HepG2 (cell line): ENCODE results near the gene LAPTM4A. TPM values are rescaled to one million over a fixed set of nuclear protein-coding genes. Genes with fewer than 3 reads are reported as not detected.

ENCODE experiments used
- GTF2F1 ChIP-seq: fragments of 150-350 bp; IDR thresholded peaks from 2 replicates; pipeline ENCODE4 v1.6.1; 2014; ENCODE audit warnings: low read length
- KAT8 ChIP-seq: IDR thresholded peaks from 2 replicates; pipeline ENCODE4 v1.6.1; 2016; ENCODE audit warnings: missing genetic modification reagents, missing compliant biosample characterization
- NCOA5 ChIP-seq: sonication (generic); formaldehyde crosslinking; IDR thresholded peaks from 2 replicates; pipeline ENCODE4 v1.4.0; 2020; ENCODE audit warnings: missing genetic modification reagents
- NFE2L1 ChIP-seq: sonication (generic); formaldehyde crosslinking; IDR thresholded peaks from 2 replicates; pipeline ENCODE4 v1.4.0; 2020; ENCODE audit warnings: missing genetic modification reagents, mild to moderate bottlenecking, borderline replicate concordance
- NPAS2 ChIP-seq: sonication (generic); formaldehyde crosslinking; IDR thresholded peaks from 2 replicates; pipeline ENCODE4 v1.8.0; 2022; ENCODE audit warnings: mild to moderate bottlenecking, missing genetic modification reagents, borderline replicate concordance
- RXRA ChIP-seq: sonication (generic); formaldehyde crosslinking; IDR thresholded peaks from 2 replicates; pipeline ENCODE4 v1.5.1; 2020; ENCODE audit warnings: missing genetic modification reagents
- SNAPC2 ChIP-seq: sonication (generic); formaldehyde crosslinking; IDR thresholded peaks from 2 replicates; pipeline ENCODE4 v1.8.1; 2022; ENCODE audit warnings: mild to moderate bottlenecking, missing genetic modification reagents
- ZBTB42 ChIP-seq: sonication (generic); formaldehyde crosslinking; IDR thresholded peaks from 2 replicates; pipeline ENCODE4 v1.5.0; 2020; ENCODE audit warnings: mild to moderate bottlenecking, missing genetic modification reagents
- ZBTB7A ChIP-seq: sonication (generic); formaldehyde crosslinking; IDR thresholded peaks from 2 replicates; pipeline ENCODE4 v1.8.0; 2022; ENCODE audit warnings: mild to moderate bottlenecking, missing genetic modification reagents
- ZBTB7B ChIP-seq: sonication (generic); formaldehyde crosslinking; IDR thresholded peaks from 2 replicates; pipeline ENCODE4 v1.4.0; 2020; ENCODE audit warnings: missing genetic modification reagents
- ZNF224 ChIP-seq: sonication (generic); formaldehyde crosslinking; IDR thresholded peaks from 2 replicates; pipeline ENCODE4 v1.5.0; 2020; ENCODE audit warnings: mild to moderate bottlenecking, missing genetic modification reagents
- ZNF329 ChIP-seq: sonication (generic); formaldehyde crosslinking; IDR thresholded peaks from 2 replicates; pipeline ENCODE4 v1.9.0; 2021; ENCODE audit warnings: low read depth, mild to moderate bottlenecking, missing genetic modification reagents
- ZNF615 ChIP-seq: sonication (generic); formaldehyde crosslinking; IDR thresholded peaks from 2 replicates; pipeline ENCODE4 v1.5.0; 2020; ENCODE audit warnings: mild to moderate bottlenecking, missing genetic modification reagents, borderline replicate concordance
- ZSCAN22 ChIP-seq: sonication (generic); formaldehyde crosslinking; IDR thresholded peaks from 2 replicates; pipeline ENCODE4 v1.4.0; 2020; ENCODE audit warnings: mild to moderate bottlenecking, missing genetic modification reagents
- polyA plus RNA-seq, 8 experiments: library from polyadenylated mRNA; depleted of rRNA in 3 of 8; stranded (reverse) in 7 of 8; unstranded in 1 of 8; fragments of >200 nt; fragmentation: Illumina TruSeq in 4 of 8; extraction: Trizol in 4 of 8; gene quantifications; 2 replicates each; pipeline versions ENCODE4 v1.2.1 to v1.2.3, GENCODE V29; 2011 to 2016; ENCODE audit warnings: low read depth in 4 of 8, missing spikeins in 1 of 8, mixed read lengths in 1 of 8; ENCODE audit not compliant: insufficient read depth in 1 of 8
- total RNA-seq, 5 experiments: library from RNA; depleted of rRNA; stranded (reverse); fragments of >200 nt; fragmentation: Illumina TruSeq; extraction: Trizol; gene quantifications; 2 replicates each; pipeline ENCODE4 v1.2.3, GENCODE V29; 2016; ENCODE audit warnings: low read depth in 1 of 5
- TF ChIP-seq, protein P1 (sequence below): sonication (generic); formaldehyde crosslinking; IDR thresholded peaks from 2 replicates; pipeline ENCODE4 v1.4.0; 2020; ENCODE audit warnings: missing genetic modification reagents
- TF ChIP-seq, protein P2 (sequence below): sonication (generic); formaldehyde crosslinking; IDR thresholded peaks from 2 replicates; pipeline ENCODE4 v1.4.0; 2020; ENCODE audit warnings: missing genetic modification reagents
- TF ChIP-seq, protein P3 (sequence below): sonication (generic); formaldehyde crosslinking; IDR thresholded peaks from 2 replicates; pipeline ENCODE4 v1.5.0; 2020; ENCODE audit warnings: mild to moderate bottlenecking, missing genetic modification reagents, borderline replicate concordance

Gene LAPTM4A
- total and polyA plus RNA-seq, 2 of the 13 experiments (the other 11 are each of a cell fraction or from before 2014, with no cell fraction given) = 116 to 558 TPM

DNA sequence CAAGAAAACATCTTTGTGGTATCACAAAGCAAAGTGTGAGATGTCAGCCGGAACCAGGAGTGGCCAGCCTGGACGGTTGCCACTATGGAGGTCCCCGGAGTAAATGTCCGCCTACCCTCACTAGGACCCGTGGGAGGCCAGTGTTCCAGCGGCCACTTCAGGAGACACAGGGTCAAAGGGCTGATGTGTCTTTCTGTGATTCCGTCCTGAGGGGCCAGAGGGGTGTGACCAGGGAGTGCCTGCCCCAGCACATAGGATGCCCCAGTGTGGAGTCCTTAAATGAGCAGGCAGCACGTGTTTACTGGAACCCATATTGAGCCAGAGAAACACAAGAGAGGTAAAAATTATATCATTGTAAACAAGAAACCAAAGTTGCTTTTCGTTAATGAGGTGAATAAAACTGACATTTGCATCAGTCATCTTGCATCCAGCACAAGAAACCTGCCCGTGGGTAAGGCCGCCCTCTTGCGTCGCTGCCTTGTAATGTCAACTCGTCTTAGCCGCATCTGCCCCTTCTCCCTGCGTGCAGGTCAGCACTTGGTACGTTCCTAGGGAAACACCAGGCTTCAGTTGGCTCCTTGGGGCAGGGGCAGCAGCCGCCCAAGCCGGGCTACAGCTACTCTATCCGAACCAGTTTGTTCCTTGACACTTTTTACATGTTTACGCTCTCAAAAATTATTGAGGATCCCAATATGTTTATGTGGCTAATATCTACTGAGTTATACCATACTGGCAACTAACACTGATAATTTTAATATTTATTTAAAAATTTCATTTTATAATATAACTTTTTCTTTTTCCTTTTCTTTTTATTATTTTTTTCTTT, 46.7 kb upstream of the LAPTM4A start (continued):
- TF ChIP-seq, protein P1, sequence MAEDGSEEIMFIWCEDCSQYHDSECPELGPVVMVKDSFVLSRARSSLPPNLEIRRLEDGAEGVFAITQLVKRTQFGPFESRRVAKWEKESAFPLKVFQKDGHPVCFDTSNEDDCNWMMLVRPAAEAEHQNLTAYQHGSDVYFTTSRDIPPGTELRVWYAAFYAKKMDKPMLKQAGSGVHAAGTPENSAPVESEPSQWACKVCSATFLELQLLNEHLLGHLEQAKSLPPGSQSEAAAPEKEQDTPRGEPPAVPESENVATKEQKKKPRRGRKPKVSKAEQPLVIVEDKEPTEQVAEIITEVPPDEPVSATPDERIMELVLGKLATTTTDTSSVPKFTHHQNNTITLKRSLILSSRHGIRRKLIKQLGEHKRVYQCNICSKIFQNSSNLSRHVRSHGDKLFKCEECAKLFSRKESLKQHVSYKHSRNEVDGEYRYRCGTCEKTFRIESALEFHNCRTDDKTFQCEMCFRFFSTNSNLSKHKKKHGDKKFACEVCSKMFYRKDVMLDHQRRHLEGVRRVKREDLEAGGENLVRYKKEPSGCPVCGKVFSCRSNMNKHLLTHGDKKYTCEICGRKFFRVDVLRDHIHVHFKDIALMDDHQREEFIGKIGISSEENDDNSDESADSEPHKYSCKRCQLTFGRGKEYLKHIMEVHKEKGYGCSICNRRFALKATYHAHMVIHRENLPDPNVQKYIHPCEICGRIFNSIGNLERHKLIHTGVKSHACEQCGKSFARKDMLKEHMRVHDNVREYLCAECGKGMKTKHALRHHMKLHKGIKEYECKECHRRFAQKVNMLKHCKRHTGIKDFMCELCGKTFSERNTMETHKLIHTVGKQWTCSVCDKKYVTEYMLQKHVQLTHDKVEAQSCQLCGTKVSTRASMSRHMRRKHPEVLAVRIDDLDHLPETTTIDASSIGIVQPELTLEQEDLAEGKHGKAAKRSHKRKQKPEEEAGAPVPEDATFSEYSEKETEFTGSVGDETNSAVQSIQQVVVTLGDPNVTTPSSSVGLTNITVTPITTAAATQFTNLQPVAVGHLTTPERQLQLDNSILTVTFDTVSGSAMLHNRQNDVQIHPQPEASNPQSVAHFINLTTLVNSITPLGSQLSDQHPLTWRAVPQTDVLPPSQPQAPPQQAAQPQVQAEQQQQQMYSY (CRISPR knock-in tag) = no peak
- no peak for TF ChIP-seq NCOA5 (CRISPR knock-in tag)
- TF ChIP-seq ZNF615 = 0 out of 2 replicates have a peak, but pooled peaks have one; percentile 21
- no peak for TF ChIP-seq GTF2F1
- peak; percentile 52 for TF ChIP-seq KAT8 (CRISPR knock-in tag)
- TF ChIP-seq ZNF329 = no peak; the same call in 1 of the 2 replicates
- TF ChIP-seq SNAPC2 (CRISPR knock-in tag) = 0 out of 2 replicates have a peak, but pooled peaks have one; percentile 29
- TF ChIP-seq, protein P2, sequence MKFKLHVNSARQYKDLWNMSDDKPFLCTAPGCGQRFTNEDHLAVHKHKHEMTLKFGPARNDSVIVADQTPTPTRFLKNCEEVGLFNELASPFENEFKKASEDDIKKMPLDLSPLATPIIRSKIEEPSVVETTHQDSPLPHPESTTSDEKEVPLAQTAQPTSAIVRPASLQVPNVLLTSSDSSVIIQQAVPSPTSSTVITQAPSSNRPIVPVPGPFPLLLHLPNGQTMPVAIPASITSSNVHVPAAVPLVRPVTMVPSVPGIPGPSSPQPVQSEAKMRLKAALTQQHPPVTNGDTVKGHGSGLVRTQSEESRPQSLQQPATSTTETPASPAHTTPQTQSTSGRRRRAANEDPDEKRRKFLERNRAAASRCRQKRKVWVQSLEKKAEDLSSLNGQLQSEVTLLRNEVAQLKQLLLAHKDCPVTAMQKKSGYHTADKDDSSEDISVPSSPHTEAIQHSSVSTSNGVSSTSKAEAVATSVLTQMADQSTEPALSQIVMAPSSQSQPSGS (CRISPR knock-in tag) = peak; percentile 52; the same call in 1 of the 2 replicates
- no peak for TF ChIP-seq ZBTB7A (CRISPR knock-in tag)
- TF ChIP-seq, protein P3, sequence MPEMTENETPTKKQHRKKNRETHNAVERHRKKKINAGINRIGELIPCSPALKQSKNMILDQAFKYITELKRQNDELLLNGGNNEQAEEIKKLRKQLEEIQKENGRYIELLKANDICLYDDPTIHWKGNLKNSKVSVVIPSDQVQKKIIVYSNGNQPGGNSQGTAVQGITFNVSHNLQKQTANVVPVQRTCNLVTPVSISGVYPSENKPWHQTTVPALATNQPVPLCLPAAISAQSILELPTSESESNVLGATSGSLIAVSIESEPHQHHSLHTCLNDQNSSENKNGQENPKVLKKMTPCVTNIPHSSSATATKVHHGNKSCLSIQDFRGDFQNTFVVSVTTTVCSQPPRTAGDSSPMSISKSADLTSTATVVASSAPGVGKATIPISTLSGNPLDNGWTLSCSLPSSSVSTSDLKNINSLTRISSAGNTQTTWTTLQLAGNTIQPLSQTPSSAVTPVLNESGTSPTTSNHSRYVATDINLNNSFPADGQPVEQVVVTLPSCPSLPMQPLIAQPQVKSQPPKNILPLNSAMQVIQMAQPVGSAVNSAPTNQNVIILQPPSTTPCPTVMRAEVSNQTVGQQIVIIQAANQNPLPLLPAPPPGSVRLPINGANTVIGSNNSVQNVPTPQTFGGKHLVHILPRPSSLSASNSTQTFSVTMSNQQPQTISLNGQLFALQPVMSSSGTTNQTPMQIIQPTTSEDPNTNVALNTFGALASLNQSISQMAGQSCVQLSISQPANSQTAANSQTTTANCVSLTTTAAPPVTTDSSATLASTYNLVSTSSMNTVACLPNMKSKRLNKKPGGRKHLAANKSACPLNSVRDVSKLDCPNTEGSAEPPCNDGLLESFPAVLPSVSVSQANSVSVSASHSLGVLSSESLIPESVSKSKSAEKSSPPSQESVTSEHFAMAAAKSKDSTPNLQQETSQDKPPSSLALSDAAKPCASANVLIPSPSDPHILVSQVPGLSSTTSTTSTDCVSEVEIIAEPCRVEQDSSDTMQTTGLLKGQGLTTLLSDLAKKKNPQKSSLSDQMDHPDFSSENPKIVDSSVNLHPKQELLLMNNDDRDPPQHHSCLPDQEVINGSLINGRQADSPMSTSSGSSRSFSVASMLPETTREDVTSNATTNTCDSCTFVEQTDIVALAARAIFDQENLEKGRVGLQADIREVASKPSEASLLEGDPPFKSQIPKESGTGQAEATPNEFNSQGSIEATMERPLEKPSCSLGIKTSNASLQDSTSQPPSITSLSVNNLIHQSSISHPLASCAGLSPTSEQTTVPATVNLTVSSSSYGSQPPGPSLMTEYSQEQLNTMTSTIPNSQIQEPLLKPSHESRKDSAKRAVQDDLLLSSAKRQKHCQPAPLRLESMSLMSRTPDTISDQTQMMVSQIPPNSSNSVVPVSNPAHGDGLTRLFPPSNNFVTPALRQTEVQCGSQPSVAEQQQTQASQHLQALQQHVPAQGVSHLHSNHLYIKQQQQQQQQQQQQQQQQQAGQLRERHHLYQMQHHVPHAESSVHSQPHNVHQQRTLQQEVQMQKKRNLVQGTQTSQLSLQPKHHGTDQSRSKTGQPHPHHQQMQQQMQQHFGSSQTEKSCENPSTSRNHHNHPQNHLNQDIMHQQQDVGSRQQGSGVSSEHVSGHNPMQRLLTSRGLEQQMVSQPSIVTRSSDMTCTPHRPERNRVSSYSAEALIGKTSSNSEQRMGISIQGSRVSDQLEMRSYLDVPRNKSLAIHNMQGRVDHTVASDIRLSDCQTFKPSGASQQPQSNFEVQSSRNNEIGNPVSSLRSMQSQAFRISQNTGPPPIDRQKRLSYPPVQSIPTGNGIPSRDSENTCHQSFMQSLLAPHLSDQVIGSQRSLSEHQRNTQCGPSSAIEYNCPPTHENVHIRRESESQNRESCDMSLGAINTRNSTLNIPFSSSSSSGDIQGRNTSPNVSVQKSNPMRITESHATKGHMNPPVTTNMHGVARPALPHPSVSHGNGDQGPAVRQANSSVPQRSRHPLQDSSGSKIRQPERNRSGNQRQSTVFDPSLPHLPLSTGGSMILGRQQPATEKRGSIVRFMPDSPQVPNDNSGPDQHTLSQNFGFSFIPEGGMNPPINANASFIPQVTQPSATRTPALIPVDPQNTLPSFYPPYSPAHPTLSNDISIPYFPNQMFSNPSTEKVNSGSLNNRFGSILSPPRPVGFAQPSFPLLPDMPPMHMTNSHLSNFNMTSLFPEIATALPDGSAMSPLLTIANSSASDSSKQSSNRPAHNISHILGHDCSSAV = no peak
- TF ChIP-seq ZBTB42 (CRISPR knock-in tag) = no peak
- no peak for TF ChIP-seq RXRA
- no peak for TF ChIP-seq ZBTB7B (CRISPR knock-in tag)
- no peak for TF ChIP-seq NFE2L1 (CRISPR knock-in tag)
- no peak for TF ChIP-seq ZSCAN22 (CRISPR knock-in tag)
- TF ChIP-seq ZNF224 = no peak
- TF ChIP-seq NPAS2 = no peak
